Fibroblast of gingiva (primary cell): ENCODE results near the gene MRE11.
"Not testable (repeated sequence)": the region's sequence is repeated elsewhere in the genome, so short reads cannot be mapped to it uniquely, and the experiment has no call there.

Experiments used
- DNase-seq: peaks from one replicate; pipeline ENCODE4 v3.0.0-alpha.2; 2011; ENCODE audit warnings: low read depth

MRE11 gene

DNA sequence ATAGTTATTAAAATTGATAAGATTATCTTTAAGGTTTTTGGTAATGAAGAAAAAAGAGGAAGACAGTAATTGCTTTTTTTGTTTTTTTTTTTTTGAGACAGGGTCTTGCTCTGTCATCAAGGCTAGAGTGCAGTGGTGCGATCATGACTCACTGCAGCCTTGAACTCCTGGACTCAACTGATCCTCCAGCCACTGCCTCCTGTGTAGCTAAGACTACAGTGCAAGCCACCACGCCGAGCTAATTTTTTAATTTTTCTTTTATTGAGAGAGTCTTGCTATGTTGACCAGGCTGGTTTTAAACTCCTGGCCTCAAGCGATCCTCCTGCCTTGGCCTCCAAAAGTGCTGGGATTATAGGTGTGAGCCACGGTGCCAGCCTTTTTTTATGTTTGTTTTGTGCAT lies 12.9 kb upstream of the MRE11 start:
- DNase-seq: not testable (repeated sequence)

DNA sequence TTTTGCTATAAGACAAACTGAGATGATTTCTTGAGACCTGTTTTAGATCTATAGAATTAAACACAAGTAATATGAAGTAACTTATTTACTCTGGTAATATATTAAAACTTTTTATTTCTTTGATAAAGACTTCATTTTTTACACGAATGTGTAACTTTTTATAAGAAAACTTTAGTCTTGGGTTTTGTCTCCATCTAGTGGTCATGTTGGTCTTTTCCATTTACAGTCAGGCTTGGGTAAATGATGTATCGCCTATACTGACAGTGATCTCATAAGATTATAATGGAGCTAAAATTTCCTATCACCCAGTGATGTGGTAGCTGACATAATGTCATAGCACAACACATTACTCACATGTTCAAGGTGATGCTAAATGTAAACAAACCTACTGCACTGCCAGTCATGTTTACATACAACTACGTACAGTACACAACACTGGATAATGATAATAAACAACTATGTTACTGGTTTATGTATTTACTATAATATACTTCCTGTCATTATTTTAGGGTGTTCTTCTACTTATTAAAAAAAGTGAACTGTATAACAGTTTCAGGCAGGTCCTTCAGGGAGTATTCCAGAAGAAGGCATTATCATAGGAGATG lies 11.1 kb upstream of the MRE11 start:
- DNase-seq: peak; percentile 36

DNA sequence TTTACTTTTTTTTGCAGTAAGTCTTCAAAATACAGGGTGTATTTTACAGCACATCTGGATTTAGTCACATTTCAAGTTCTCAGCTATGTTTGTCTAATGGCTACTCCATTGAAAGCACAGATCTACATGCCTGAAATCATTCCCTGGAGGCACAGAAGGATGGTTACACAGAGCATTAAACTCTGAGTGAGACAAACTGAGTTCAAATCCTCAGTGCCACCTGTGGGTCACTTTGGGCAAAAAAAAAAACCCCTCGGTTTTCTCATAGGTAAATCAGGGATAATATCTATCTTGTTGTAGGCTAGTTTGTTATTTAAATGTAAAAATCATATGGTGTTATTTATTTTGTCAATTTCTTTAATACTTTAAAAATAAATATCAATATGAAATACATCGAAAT lies 7.9 kb upstream of the MRE11 start:
- DNase-seq: no peak

DNA sequence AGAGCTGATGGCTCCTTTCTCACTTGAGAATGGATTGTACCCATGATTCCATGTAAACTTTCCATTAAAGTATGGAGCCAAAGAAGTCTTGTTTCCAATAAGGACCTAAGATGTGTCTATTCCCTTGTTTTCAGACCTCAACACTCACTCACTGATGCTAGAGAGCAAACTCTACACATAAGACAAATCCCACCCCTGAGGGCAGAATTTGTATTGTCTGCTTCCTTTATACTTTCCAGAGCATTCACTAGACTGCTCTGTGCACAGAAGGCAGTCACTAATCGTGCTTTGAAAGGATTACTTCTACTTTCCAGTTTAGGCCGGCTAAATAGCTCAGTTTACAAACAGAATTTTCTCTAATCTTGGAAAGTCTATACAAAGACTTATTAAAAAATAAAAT lies 6.5 kb upstream of the MRE11 start:
- DNase-seq: no peak

DNA sequence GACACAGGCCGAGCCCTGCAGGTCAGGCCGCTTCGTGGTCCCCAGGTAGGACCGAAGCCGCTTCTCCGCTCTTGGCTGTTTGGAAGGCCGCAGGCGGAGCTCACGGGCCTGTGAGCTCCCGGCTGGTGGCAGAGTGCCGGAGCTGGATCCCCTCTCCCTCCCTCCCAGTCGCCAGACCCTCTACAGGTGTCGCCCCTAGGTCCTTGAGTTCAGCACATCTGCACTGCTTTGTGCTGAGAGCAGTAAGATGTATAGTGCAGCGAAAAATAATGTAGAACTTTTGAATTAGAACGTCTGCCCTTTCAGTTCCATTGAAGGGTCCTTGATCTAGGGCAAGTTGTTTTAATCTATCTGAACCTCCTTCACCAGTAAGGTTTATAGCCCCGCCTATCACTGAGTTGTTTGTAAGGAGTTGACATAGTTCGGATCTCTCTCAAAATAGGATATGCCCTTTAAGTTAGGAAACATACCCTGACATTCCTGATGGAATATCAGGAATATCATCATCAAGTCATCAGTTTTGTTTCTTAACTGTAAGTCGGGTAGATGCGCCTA lies 559 bp upstream of the MRE11 start:
- no peak for DNase-seq

DNA sequence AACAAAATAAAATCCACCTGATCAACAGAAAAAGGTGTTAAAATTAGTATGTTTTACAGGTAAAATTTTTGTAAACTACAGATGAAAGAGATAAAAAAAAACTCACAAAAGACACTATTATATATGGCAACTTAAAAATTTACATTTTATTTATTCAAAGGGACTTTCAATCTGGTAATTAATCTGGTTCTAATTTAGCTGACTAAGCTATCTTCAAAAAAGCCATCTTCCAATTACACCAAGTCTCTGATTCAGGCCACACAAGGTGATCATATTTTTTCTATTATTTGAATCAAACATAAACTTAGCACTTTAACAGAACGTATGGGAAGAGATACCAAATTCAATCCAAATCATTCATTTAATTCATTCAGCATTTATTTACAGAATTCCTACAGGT lies 7.6 kb downstream of the MRE11 start:
- no peak for DNase-seq

DNA sequence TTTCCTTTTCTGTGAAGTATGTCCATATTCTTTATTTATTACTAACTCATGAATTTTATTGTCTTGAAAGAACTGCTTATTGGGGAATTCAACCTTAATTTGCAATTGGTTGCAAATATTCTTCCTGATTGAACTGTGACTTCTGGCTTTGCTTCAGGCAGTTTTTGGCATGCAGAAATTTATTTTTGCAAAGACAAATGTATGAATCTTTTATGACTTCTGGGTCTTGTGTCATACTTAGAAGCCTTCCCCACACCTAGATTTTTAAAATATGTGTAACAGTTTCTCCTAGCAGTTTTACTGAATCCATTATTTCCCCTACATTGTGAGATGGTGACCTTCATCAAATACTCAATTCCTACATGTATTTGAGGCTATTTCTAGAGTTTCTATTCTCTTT lies 12.3 kb downstream of the MRE11 start:
- no peak for DNase-seq

DNA sequence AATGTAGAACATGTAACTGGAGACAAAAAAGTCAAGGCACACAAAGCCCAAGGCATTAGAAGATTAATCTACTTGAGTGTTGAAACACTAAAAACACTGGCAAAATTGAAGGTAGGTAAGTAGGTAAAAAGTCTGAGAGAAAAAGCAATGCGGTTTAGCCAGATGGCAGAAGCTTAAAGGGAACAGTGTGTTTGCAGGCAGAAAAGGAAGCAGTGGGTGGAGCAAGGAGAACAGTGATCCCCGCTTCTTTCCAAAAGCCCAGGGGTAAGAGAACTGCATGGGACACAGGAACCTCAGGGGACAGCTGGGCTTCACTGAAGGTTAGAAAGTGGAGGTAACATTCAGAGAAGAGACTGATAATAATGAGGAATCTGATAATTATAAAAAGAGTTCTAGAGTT lies 16.0 kb downstream of the MRE11 start:
- no peak for DNase-seq

DNA sequence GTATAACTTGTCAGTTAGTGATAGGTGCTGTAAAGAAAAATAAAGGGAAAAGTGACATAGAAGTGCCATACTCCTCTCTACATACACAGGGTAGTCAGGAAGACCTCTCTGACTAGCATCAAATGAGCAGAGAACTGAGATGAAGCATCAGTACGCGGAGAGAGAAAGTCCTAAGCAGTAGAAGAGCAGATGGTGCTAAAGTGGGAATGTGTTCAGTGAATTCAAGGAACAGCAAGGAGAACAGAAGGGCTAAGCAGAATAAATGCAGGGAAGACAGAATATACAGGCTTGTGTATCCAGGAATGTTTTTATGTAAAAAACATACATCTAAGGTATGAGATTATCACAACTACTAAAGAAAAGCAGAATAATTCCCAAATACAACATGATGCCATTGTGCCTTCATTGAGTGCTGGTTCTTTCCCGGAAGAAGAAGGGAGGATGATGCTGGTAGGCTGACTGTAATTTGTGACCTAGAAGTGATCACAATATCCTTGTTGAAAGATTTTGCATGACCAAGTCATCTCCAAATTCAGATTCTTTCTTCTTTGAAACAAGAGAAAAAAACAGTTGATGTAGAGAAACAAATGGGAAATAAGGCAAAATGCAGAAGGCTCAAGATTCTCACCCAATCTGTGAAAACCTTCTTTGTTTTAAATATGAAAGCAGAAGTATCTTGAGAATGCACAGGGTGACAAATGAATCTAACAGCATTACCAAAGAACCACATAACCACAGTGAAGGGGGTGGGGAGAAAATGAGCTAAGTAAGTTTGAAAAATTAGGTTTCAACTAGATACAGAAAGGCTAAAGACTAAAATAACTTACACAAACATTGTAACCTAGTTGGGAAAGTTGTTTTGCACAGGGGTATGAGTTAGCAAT lies 20.5 kb downstream of the MRE11 start:
- DNase-seq: no peak

DNA sequence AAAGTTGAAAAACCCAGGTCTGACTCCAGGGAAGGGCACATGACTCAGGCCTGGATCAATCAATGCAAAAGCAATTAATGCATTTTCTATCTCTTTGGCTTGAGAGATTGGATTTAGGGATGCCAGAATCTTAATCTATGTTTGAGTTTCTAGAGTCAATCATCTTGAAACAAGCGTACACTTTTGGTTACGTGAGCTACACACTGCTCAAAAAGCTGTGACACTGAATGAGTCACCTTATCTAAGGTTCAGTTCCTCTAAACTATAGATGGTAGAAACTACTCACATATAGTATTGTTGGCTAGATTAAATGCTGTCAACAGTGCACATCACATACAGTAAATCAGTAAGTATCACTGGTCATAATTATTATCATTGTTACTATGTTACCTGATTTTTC lies 24.2 kb downstream of the MRE11 start:
- no peak for DNase-seq

DNA sequence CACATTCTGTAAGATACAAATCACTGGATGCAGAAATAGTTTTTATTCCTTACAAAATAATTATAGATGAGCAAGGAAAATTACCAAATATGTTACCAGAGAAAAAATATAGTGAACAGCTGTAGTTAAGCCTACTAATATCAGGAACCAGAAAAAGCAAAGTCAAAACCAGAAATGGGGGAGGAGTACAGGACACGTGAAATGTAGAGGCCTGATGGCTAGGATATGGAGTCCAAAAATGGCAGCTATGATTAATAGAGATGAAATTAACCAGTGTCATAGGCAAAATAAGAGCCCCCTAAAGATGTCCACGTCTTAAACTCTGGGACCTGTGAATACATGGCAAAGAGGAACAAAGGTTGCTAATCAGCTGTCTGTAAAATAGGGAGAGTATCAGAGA lies 34.1 kb downstream of the MRE11 start:
- DNase-seq: no peak

DNA sequence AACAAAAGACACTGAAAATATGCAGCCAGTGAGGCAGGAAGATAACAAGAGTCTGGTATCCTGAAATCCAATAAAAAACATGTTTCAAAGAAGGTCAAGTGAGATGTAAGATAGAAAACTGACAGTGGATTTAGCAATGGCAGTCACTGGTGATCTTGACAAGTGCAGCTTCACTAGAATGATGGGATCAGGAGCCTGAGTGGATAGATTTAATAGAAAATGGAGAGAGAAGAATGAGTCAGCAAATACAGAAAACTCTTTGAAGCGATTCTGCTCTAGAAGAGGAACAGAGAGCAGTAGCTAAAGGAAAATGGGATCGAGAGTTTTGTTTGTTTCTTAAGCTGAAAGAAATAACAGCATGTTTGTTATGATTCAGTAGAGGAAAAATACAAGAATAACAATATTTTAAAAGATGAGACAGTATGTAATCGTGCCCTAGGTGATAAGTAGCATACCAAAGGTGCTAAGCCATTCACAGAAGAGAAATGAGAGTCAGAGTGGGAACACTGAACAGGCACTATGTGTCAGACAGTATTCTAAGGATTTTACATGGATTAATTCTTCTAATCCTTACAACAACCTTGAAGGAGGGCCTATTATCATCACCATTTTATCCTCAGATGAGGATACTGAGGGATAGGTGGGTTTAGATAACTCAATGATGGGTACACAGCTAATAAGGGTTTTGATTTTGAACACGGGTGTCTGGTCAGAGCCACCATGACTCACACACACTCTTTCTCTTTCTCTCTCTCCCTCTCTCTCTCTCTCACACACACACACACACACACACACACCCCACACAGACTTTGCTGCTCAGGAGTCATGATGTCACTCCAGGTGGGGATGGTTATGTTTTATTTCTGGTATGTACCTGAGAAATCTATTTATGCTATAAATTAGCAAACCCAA lies 36.3 kb downstream of the MRE11 start:
- no peak for DNase-seq

DNA sequence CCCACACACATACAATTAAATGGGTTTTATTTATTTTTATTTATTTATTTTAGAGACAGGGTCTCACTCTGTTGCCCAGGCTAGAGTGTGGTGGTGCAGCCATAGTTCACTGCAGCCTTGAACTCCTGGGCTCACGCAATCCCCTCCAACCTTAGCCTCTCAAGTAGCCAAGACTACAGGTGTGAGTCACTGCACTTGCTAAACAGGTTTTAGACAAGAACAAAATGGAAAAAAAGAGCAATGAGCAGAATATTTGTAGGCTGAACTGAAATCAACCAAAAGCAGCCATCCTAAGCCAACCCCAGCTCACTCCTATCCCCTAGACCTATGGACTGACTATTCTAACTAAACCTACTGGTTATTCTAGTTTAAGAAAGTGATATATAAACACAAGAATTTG lies 37.8 kb downstream of the MRE11 start:
- no peak for DNase-seq

DNA sequence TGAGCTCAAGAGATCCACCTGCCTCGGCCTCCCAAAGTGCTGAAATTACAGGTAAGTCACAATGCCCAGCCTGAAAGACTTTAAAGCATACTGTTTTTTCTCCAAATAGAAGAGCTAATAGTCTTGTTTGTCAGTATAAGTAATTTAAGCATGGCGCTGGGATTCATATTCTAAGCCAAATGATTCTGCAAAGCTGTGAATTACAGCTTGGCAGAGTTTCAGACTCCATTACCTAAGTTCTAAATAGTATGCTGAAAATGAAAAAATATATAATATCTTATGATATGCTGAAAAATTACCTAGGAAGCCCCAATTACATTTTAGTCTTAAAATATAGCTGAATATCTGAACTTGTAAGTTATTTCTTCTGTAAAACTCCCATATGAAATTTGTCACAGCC lies 39.3 kb downstream of the MRE11 start:
- DNase-seq: no peak

DNA sequence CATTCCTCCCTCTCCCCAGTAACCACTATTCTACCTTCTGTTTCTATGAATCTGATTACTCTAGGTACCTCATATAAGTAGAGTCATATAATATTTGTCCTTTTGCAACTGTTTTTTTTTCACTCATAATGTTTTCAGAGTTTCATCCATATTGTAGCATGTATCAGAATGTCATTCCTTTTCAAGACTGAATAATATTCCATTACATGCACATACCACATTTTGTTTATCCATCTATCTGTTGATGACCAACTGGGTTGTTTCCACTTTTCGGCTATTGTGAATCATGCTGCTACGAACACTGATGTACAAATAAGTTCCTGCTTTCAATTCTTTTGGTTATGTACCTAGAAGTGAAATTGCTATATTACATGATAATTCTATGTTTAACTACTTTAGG lies 40.7 kb downstream of the MRE11 start:
- no peak for DNase-seq

DNA sequence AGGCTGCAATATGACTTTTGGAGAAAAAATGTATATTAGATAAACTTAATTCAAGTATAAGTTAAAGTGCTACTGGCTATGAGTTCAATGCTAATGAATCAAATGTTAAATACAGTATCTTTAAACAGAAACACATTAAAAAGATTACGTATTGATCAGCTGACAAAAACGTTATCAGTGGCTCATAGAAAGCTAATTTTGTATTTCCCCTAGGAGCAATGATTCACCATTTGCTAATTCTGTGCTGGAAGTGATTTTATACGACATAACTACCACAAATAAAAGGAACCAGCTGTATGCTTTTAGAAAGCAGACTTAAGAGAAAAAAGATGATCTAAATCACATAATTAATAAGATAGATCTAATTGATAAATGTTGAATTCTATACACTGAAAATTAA lies 43.6 kb downstream of the MRE11 start:
- DNase-seq: peak; percentile 51

DNA sequence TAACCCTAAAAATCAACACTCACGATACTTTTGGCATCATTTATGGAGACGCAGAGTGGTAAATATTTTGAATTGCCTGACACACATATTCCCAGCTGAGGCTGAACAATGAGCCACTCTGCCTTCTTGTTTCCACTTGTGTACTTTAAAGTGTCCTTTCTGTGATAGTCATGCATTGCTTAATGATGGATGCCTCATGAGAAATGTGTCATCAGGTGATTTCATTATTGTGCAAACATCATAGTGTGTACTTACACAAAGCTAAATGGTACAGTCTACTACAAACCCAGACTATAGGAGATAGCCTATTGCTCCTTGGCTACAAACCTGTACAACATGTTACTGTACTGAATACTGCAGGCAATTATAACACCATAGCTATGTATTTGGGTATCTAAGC lies 44.2 kb downstream of the MRE11 start:
- DNase-seq: peak; percentile 80

DNA sequence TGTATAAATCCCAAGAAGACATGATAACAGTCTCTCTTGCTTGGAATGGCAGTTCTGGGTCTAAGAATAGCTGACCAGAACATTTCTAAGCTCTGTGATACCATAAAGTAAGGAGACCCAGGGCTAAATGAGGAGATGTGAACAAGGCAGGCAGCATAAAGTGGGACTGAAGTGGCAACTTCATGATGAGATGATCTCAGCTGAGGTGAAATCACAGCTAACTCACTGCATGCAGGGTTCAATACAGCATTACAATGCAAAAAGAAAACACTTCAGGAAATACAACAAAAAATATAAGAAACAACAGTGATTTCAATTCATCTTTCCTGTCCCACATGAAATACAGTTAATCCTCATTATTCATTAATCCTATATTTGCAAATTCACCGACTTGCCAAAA lies 44.6 kb downstream of the MRE11 start:
- DNase-seq: no peak

DNA sequence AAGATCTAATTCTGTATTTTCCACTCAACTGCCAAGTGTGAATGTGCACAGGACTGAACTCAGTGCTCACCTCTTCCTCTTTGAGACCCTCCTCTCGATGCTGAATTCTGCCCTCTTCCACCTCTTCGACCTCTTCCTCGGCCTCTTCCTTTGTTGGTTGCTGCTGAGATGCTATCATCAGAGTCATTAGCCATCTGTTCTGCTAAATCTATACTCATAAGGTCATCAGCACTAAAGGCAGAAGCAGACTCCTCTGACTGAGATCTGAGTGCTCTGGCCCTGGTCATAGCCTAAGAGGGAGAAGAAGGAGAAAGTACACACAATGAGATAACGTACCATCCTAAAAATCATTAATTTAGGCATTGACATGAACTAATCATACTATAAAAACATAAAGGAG lies 46.5 kb downstream of the MRE11 start:
- DNase-seq: no peak

DNA sequence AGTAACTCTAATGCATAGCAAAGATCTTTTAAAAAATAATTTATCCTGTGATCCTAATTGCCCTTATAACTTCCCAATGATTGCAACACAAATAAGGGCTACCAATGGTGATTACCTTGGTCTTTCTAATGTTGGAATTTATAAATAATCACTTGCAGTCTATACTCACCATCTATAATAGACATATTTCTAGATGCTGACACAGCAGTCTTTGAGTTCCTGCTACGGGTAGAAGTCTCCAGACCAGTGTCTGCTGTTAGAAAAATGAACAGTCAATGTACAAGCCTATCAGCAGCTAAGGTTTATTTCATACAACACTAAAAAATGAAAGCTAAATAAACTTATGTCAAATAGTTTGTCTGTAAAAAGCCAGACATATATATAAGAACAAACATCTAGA lies 48.0 kb downstream of the MRE11 start:
- DNase-seq: no peak

DNA sequence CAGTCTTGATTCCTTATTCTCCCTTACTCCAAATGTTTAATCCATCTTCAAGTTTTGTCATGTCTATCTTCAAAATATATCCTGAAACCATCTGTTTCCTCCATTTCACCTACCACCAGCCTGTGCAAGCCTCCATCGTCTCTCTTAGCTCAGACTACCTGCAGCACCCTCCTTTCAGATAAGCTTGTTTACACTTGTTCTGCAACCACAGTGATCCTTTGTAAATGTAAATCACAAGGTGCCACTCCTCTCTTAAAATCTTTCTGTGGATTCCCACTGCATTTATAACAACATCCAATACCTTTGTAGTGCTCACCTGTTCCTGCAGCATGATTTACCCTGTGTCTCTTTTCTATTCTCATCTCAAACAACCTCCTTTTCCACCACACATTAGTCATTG lies 60.6 kb downstream of the MRE11 start:
- no peak for DNase-seq

DNA sequence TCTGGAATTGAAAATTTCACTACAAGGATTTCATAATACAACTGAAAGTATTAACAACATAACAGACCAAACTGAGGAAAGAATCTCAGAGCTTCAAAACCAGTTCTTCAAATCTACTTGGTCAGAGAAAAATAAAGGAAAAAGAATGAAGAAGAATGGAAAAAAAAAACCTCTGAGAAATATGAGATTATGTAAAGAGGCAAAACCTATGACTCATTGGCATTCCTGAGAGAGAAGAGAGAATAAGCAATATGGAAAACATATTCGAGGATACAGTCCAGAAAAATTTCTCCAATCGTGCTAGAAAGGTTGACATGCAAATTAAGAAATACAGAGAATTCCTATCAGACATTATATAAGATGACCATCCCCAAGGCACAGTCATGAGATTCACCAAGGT lies 69.0 kb downstream of the MRE11 start:
- peak; percentile 27 for DNase-seq

DNA sequence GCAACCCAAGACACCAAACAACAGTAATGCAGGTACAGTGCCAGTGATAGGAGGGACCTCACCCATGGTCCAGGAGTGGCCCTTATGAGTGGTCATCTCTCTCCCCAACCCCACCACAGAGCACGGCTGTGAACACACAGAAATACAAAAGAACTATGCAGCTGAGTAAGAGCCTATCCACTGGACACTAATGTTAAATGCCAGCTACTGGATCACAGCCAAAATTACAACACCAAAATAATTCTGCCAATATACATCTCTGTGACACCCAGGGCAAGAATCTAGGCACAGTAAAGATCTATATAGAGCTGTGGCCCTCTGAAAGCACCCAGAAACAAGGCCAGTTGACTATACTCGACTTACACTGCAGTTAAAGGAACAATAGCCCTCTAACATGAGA lies 69.6 kb downstream of the MRE11 start:
- peak; percentile 11 for DNase-seq
